Erythroblast (primary cell): ENCODE measurements around the gene SHISA3.

Experiments used
- GATA1 ChIP-seq: IDR thresholded peaks from 2 replicates; pipeline ENCODE4 v1.6.1; 2011; ENCODE audit warnings: low read depth, mild to moderate bottlenecking, control low read depth, low read length, moderate library complexity
- POLR2A ChIP-seq: IDR thresholded peaks from 2 replicates; pipeline ENCODE4 v1.6.1; 2011; ENCODE audit warnings: mild to moderate bottlenecking, low read length

DNA sequence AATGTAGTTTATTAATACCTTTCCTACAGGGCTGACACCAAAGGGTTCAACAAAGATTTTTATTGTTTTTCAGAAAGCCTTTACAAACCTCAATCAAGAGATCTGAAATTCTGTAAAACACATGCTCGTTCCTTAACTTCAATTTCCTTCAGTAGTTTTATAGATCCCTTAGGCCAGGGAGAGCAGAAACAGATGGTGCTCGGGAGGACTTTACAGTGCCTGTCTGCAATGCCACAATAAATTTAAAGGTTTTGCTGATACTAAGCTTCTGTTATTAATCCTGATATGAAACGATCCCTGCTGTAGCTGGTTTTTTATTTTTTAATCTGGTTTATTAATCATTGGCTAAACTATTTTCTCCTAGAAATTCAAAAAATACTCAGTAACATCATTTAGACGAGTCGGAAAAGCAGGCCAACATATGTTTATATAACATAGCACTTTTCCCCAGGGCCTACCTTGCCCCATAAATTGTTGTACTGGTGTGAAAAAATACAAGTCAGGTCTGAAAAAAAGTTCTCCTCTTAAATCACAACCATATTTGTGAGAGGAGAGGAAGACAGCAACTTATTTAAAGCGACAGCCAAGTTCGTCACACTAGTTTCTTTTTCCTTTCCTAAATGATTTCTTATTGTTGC lies 39.8 kb downstream of the SHISA3 start:
- no peak for TF ChIP-seq POLR2A
- no peak for TF ChIP-seq GATA1
